Left renal pelvis (tissue), 4 donors: ENCODE data around the gene SAXO2. TPM values are rescaled to one million over a fixed set of nuclear protein-coding genes. Genes with fewer than 3 reads are reported as not detected.
"Not testable (repeated sequence)": the region's sequence is repeated elsewhere in the genome, so short reads cannot be mapped to it uniquely, and the experiment has no call there.

Source experiments
- DNase-seq, 4 donors: peaks; one replicate each; pipeline ENCODE4 v3.0.0-alpha.2; 2013; ENCODE audit warnings: low read depth in 4 of 4, low spot score in 3 of 4
- polyA plus RNA-seq, 4 donors: library from polyadenylated mRNA; unstranded; fragments of 120-200 nt; gene quantifications; one replicate each; pipeline ENCODE4 v1.2.1, GENCODE V29; 2013; ENCODE audit not compliant: insufficient read length in 4 of 4

Gene SAXO2
- polyA plus RNA-seq, 4 donors, result 3.3 to 9.8 (median 5.4) TPM

DNA sequence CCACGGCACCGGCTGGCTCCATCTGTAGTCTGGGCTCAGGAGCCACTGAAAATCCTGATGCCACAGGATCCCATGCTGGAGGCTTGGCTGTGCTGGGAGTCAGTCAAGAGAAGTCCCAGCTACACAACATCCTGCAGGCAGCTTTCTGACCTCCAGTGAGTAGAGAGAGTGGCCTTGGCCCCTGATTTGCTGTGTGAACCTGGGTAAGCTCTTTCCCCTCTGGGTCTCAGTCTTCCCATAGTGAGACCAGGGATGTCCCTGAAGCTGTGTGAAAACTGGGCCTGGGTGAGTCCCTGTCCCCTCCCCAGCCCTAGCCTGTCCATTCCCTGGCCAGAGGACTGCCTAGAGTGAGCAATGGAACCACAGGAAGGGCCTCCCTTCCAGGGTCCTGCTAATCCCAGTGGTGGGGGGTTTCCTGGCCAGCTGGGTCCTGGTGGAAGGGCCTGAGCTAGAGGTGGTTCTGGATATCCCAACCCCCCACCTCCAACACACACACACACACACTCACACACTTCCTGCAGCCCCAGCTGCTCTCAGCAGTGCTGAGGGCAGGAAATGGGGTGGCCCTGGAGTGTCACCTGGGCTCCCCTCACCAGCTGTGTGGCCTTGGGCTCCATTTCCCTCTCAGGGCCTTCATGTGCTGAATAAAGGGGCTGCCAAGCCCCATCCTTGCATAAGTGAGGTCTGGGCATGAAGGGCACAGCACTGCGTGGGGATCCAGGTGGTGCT is 69.1 kb downstream of the SAXO2 start:
- not testable (repeated sequence) for DNase-seq

DNA sequence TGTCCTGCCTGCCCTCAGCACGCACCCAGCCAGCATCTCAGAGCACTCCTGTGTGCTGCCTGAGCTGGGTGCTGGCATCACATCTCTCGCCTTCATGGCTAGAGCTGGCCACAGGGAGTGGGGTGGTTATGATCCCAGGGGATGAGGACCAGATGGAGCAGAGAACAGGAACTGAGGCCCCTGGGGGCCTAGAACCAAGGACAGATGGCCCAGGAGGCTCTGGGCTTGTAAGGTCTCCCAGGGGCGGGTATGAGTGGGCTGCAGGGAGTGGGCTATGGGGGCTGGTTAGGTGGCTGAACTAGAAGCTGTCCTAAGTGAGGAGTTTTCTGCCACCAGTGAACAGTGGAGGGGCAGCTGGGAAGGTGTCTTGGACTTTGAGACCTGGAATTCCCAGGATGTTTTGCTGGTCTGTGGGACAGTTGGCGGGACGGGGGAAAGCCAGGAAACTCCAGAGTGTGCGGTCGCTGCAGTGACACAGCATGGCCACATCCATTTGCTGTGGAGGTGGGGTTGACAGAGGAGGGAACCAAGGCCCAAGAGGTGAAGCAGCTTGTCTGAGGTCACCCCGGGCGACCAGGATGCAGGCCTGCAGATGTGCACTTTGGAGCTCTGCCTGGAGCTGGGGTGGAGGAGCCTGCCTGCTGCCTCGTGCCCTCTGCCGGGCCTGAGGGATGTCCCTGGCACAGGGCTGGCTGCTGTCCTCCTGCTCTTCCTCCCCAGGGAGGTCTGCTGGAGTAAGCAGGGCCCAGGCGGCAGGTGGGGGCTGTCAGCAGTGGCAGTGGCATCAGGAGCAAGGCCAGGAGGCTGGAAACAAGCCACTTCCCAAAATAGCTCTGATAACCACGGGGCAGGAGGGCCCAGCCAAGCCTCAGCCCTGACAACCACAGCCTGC is 70.3 kb downstream of the SAXO2 start:
- DNase-seq, result not testable (repeated sequence)

DNA sequence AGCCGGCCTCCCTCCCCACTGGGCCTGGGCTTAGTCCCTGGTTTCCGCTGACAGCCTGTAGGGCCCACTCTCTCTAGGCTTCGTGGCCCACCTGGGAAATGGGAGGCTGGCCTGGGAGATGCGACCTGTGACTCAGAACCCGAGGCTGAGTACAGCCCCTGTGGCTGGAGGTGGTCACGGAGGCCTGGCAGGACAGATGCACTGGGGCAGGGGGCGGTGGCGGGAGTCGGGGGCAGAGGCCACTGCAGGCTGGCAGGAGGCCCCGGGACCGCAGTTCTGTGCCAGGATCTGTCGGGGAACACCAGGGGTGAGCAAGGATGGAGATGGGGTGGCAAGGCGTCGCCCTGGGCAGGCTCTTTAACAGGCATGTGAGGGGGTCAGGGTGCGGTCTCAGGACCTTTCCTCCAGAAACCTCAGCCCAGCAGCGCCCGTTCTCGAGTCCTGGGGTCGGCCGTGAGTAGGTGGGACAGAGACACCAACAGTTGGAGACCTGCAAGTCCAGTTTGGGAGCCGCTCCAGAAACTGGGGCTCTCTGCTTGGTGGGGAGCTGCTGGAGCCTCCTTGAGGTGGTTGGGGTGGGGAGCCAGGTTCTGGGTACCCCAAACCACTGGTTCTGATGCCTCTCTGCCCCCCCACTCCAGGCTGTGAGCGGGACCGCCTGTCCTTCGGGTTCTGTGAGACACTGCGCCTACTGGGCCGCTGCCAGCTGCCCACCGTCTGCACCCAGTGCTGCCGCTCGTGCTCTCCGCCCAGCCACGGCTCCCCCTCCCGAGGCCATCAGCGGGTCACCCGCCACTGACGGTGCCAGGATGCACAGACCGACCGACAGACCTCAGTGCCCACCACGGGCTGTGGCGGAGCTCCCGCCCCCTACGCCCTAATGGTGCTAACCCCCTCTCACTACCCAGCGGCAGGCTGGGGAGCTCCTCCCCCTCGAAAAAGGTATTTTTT is 71.3 kb downstream of the SAXO2 start:
- DNase-seq, result not testable (repeated sequence)

Other genes with a start within 250 kb of the SAXO2 start
- gene MEX3B, start 216.8 kb upstream of the SAXO2 start, polyA plus RNA-seq, result 10 to 100 TPM; 12.3 to 49.7 (median 19.0) TPM
- gene EFL1, start 84 bp upstream of the SAXO2 start, polyA plus RNA-seq, result 10 to 100 TPM; 12.6 to 25.0 (median 21.6) TPM
- 10 to 100 TPM in 1 of 4 donors, 1 to 10 TPM in 3; 3.0 to 18.7 (median 5.3) TPM for gene GOLGA6L10, start 86.7 kb downstream of the SAXO2 start, polyA plus RNA-seq
- 10 to 100 TPM in 2 of 4 donors, 1 to 10 TPM in 2; 6.1 to 22.1 (median 9.2) TPM for gene GOLGA6L9, start 167.0 kb downstream of the SAXO2 start, polyA plus RNA-seq